IMR-90 (cell line): ENCODE results near the gene EHBP1L1.

ENCODE experiments used
- SMC3 ChIP-seq: fragments of 150-350 bp; IDR thresholded peaks from 2 replicates; pipeline ENCODE4 v1.6.1; 2016; ENCODE audit warnings: low read depth, mild to moderate bottlenecking, antibody characterized with exemption, low read length, moderate library complexity
- TF ChIP-seq, protein P1 (sequence below): conservative IDR thresholded peaks from 2 replicates; pipeline ENCODE4 v1.5.1; 2012; ENCODE audit warnings: mild to moderate bottlenecking, low read depth, low read length, improper control_type of control experiment

DNA sequence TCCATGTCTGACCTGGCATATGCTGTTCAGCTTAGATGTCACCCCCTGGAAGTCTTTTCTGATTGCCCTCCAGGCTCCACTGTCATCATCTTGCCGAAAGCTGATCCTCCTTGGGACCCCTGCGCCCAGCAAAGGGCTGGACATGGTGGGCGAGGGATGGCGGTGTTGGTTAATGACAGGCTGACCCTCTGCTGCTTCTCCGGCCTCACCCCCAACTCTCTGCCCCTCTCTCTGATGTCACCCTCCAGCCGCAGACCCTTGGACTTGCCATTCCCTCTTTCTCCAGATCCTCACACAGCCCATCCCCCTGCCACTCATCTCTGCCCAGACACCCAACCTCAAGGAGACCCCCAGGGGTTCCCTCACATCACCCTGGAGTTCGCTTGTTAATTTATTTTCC is 2.3 kb downstream of the EHBP1L1 start:
- TF ChIP-seq, protein P1, sequence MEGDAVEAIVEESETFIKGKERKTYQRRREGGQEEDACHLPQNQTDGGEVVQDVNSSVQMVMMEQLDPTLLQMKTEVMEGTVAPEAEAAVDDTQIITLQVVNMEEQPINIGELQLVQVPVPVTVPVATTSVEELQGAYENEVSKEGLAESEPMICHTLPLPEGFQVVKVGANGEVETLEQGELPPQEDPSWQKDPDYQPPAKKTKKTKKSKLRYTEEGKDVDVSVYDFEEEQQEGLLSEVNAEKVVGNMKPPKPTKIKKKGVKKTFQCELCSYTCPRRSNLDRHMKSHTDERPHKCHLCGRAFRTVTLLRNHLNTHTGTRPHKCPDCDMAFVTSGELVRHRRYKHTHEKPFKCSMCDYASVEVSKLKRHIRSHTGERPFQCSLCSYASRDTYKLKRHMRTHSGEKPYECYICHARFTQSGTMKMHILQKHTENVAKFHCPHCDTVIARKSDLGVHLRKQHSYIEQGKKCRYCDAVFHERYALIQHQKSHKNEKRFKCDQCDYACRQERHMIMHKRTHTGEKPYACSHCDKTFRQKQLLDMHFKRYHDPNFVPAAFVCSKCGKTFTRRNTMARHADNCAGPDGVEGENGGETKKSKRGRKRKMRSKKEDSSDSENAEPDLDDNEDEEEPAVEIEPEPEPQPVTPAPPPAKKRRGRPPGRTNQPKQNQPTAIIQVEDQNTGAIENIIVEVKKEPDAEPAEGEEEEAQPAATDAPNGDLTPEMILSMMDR, result no peak
- TF ChIP-seq SMC3, result no peak
